Activated gamma-delta T cell (primary cell): Measurements from ENCODE around the gene SLCO2B1.
"Not testable (repeated sequence)": the region's sequence is repeated elsewhere in the genome, so short reads cannot be mapped to it uniquely, and the experiment has no call there.

Experiments
- DNase-seq: peaks from one replicate; lab custom pipeline; 2025; lab: John Stamatoyannopoulos, UW
- total RNA-seq, 2 donors: gene quantifications; one replicate each; lab custom pipeline; 2026; lab: John Stamatoyannopoulos, UW

SLCO2B1 gene, protein sequence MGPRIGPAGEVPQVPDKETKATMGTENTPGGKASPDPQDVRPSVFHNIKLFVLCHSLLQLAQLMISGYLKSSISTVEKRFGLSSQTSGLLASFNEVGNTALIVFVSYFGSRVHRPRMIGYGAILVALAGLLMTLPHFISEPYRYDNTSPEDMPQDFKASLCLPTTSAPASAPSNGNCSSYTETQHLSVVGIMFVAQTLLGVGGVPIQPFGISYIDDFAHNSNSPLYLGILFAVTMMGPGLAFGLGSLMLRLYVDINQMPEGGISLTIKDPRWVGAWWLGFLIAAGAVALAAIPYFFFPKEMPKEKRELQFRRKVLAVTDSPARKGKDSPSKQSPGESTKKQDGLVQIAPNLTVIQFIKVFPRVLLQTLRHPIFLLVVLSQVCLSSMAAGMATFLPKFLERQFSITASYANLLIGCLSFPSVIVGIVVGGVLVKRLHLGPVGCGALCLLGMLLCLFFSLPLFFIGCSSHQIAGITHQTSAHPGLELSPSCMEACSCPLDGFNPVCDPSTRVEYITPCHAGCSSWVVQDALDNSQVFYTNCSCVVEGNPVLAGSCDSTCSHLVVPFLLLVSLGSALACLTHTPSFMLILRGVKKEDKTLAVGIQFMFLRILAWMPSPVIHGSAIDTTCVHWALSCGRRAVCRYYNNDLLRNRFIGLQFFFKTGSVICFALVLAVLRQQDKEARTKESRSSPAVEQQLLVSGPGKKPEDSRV
- 0.15 to 2.3 reads per million in 2 donors for total RNA-seq

DNA sequence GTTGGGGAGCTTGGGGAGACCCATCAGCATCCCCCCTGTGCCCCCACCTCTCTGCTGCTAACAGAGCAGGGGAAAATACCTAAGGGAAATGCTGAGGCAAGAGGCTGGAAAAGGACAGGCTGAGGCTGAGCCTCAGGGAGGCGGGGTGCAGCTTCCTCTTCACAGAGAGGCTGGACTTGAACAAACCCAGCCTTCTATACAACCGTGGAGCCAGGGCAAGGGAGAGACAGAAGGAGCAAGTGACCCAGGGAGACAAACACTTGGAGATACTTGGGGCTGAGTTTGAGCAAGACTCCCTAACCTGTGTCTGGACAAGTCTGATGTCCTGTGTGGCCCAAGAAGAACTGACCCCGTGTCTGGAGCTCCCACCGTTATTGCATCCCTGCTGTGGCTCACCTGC is at the start of gene SLCO2B1:
Gene SLCO2B1 (plus strand): TSS at position 229 of the 400 bp plus-strand sequence. CDS start 275 bp downstream, outside the sequence.
- DNase-seq, result no peak

DNA sequence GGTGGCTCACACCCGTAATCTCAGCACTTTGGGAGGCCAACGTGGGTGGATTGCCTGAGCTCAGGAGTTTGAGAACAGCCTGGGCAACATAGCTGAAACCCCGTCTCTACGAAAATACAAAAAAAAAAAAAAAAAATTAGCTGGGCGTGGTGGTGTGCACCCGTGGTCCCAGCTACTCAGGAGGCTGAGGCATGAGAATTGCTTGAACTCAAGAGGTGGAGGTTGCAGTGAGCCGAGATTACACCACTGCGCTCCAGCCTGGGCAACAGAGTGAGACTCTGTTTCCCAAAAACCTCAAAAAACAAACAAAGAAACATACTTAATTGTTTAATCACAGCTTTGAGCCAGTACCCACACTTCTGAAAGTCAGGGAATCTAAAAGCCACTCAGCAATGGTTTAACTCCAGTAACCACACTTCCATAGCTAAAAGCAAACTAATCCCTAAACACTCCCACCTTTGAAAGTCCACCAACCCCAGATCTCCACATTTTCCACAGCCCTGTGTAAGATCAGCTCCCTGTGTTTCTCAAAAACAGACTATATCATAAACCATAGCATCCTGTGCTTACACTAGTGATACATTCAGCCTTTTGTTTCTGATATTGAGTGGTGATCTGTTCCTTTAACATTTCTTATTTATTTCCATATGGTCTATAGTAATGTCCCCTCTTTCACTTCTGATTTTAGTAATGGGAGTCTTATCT is 49.3 kb upstream of the SLCO2B1 start:
- DNase-seq, result no peak

DNA sequence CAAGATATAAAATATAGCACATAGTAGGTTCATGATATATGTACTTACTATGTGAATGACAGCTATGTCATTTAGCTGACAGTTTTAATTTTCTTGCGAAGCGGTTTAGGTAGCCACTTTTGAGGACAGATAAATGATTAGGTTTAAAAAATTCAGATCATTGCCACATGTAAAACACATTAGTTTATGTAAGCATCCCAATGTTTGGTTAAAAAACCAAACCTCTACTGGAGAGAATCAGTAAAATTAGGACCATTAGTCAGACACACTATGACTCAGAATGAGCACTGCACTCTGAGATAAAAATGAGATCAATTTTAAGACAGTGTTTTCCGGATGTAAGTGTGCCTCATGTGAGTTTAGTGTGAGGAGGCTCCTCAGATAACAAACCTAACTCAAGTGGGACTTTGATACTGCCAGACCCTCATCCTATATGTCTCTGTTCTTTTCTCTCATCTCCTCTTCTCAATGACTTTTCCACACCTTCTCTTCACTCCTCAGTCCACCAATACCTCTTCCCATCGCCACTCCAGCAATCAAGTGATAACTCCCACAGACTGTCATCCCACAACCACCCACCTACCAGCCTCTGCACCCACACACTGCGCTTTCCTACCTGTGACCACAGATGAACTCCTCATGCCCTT is 47.4 kb upstream of the SLCO2B1 start:
- DNase-seq, result no peak

DNA sequence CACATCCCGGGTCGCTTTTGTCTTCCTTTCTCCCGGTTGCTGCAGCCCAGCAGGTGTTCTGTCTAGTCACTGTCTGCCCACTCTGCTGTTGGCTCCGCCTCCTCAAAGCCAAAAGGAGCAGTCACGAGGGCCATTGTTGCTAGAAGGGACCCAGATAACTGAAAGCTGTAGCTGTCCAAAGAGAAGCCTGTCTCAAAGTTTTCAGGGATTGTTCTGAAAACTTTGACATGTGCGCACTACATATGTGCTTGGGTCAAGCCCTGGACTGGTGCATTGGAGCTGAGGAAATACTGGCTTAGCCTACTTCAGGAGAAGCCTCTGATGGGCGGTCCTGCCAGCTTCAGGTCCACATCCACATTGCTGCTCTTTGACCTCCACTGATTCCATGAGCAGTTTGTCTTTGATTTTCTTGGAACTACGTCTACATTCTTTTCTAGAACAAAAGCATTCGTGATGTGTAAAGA is 45.4 kb upstream of the SLCO2B1 start:
- no peak for DNase-seq

DNA sequence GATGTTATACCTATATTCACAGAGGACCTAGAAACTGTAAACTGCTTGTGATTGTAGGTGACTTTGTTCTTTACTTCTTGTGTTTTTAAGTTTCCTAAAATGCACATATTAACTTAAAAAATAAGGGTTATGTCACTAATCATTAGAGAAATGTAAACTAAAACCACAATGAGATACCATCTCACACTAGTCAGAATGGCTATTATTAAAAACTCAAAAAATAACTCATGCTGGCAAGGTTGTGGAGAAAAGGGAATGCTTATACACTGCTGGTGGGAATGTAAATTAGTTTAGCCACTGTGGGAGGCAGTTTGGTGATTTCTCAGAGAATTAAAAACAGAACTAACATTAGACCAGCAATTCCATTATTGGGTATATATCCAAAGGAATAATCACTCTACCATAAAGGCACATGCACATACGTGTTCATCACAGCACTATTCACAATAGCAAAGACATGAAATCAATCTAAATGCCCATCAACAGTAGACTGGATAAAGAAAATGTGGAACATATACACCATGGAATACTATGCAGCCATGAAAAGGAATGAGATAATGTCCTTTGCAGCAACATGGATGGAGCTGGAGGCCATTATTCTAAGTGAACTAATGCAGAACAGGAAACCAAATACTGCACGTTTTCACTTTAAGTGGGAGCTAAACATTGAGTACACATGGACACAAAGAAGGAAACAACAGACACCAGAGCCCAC is 44.8 kb upstream of the SLCO2B1 start:
- not testable (repeated sequence) for DNase-seq

DNA sequence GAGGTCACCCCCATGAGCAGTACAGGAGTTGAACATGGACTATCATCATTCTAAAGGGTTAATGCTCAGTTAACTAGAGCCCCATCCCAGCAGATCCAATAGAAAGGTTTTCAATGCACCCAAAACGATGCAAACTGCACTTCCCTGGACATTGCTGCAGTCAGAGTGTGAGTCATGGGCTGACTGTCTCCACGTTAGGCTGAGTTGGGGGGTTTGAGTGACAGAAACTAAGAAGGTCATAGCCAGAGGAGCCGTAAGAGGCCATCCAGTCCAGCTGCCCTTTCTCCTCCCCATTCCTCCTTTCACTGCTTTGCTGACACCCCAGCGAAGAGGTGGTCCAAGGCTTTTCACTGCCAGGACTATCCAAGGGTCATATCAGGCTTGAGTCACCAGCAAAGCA is 43.7 kb upstream of the SLCO2B1 start:
- no peak for DNase-seq

DNA sequence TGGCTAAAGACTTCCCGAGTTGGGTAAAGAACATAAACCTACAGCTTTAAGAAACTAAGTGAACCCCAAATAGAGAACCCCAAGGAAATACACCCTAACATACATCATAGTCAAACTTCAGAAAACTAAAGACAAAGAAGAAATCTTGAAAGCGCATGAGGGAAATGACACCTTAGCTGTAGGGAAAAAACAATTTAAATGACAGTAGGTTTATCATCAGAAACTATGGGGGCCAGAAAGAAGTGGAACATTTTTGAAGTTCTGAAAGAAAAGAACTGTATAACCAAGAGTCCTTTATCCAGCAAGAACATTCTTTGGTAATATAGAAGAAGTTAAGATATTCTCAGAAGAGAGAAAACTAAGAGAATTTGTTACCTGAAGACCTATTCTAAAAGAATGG is 38.7 kb upstream of the SLCO2B1 start:
- no peak for DNase-seq

DNA sequence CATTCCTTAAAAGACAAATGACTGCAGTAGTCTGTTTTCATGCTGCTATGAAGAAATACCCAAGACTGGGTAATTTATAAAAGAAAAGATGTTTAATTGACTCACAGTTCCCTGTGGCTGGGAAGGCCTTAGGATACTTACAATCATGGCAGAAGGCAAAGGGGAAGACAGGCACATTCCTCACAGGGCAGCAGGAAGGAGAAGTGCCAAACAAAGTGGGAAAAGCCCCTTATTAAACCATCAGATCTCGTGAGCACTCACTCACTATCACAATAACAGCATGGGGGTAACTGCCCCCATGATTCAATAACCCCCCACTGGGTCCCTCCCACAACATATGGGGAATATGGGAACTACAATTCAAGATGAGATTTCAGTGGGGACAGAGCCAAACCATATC is 37.9 kb upstream of the SLCO2B1 start:
- no peak for DNase-seq

DNA sequence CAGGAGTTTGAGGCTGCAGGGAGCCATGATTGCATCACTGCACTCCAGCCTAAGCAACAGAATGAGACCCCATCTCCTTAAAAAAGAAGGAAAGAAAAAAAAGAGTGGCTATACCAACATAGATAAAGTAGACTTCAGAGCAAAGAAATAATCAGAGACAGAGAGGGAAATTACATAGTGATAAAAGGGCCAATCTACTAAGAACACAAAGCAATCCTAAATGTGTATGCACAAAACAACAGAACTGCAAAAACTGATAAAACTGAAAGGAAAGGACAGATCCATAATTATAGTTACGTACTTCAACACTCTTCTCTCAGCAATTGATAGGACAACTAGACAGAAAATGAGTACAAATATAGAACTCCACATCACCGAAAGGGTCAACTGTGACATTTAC is 36.4 kb upstream of the SLCO2B1 start:
- no peak for DNase-seq

DNA sequence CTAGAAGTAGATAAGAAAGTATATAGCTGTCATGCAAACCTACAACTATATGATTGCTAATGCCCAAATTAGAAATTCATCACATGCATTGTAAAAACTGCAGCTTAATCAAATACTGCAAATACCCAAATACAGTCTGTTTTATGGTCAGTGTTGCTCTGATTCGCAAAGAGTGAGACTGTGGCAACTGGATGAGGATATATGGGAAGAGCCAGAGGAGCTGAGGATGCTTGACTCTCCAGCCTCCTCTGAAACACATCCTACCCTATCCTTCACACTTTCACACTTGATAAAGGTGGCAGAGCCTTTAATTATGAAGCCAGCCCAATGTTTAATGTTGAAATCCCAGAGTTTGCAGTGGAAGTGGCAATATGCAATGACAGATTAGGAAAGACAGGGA is 32.3 kb upstream of the SLCO2B1 start:
- DNase-seq, result no peak

DNA sequence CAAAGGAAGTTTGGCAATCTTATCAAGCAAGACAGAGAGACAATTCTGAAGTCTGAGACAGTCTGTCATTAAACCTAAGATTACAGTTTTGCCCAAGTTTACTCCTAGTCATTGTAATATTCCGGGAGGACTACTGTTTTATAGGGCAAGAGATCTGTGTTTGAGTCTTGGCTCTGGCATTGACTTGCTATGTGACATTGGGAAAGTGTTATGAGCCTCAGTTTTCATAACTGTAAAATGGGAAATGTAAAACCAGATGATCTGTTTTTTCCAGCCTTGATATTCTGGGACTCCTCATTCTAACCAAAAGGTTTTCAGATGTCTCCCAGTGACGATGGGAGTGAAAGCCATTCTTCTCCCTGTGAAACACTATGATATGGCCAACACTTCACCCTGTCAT is 24.3 kb upstream of the SLCO2B1 start:
- DNase-seq, result no peak

DNA sequence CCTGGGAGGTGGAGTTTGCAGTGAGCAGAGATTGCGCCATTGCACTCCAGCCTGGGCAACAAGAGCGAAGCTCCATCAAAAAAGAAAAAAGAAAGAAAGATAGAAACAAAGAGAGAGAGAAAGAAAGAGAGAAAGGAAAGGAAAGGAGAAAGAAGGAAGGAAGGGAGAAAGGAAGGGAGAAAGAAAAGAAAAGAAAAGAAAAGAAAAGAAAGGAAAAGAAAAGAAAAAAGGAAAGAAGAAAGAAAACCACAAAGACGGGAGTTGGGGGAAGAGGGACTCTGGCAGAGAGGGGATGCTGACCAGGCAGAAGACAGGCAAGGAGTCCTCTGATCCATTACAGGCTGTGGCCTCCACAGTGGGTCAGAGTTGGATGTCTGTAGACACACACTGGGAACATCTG is 18.8 kb upstream of the SLCO2B1 start:
- DNase-seq, result no peak

DNA sequence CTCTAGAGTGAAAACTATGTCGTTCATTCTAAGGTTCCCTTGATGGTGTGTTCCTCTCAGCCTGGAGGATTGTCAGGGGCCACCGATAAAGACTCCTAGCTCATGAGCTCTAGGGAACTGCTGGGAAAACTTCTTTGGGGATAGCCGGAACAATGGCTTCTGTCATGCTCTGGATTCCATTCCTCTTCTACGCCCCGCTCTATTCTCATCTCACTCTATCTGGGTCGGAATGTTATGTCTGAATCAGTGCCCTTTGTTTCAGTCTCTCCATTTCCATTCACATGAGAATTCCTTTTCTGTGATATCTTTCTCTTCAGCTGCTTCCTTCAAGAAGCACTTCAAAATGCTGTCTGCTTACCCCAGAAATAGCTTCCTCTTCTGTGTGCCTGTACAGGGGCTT is 16.9 kb upstream of the SLCO2B1 start:
- no peak for DNase-seq

DNA sequence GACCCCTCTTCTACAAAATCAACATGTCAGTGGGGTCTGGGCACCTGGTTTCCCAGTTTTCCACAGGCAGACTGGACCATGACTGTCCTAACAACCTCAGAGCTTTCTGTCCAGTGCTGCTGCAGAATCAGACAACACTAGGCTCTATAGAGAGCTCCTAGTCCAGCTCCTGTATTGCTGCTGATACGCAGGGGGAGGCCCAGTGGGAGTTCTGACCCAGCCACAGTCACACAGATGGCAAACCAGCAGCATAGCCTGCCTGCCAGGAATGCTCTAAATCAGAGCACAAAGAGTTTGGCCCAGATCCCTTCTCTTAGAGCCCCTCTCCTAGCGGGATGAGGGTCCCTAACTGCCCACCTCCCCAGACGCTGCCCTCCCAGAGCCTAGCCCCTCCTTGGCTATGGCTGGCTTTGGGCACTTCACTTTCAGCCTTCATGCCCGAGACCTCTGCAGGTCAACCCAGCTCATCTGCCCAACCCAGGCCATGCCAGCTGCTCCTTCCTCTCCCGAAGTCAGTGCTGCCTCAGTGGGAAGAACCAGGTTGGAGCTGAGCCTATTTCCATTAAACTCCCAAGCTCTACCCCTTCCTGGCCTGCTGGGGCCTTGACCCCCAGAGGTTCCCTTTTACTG is 15.8 kb upstream of the SLCO2B1 start:
- DNase-seq, result no peak

DNA sequence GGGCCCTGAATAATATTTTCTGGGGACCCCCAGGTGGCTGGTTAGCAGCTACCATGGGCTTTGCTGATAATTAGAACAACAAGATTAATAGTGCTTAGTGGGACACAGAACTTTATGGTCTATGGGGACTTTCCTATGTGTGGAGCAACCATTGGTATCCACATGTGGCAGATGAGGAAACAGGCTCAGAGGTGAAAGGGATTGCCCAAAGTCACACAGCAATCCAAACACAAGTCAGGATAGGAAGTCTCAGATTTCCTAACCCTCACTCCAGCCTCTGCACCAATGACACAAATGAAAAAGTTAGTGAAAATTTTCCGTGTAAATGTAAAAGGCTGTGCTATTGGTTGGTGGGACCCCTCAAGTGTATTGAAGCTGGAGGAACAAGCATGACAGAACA is 15.3 kb upstream of the SLCO2B1 start:
- DNase-seq, result no peak

DNA sequence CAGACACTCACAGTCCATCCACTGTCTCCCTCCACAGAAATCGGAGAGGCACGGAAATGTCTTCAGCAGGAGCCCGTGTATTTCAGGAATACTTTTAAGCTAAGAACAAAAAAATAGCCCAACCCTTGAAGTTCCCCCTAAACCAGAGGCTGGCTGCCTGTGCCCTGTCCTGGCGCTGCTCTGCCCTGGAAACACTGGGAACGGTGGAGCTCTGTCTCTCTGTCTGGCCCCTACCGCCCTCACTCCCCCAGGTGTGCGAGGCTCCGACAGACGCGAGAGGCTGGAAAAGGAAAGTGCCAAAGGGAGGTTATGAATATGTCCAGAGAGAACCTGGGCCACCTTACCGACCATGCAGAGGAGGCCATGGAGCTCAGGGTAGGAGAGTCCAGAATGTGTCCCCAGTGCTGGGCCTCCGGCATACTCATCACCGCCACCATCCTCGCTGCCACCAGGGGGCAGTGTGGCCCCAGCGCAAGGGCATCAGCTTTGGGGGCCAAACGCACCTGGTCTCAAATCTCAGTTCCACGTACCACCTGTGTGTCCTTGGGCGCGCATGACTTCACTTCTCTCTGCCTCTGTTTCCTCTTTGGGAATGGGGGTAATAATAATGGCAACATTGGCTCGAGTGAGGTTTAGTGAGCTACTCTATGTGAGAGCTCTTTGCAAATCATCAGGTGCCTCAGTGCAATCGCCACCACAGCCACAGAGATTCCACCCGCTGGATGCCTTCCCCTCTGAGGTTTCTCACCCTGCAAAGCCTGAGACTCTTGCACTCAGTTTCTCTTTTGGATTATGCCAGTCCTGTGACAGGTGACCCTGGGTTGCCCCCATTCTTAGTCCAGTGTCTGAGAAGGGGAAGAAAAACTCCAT is 10.4 kb upstream of the SLCO2B1 start:
- peak; percentile 57 for DNase-seq

DNA sequence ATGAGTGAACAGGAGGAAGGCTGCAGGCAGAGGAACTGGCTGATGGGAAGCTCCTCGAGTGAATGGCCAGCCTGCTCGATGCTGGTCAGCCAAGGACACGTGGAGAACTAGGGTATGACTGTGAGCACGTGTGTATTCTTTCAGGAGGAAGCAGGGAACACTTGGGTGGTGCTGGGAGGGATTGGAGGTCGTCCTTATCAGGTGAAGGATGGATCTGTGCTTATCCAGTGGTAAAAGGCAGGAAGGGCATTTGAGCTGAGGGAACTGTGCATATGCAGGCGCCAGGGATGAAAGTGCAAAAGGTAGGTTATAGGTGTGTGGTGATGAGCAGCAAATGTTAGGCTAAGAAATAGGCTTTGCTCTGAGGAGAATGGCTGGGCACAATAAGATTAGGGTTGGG is 9.7 kb upstream of the SLCO2B1 start:
- DNase-seq, result no peak

DNA sequence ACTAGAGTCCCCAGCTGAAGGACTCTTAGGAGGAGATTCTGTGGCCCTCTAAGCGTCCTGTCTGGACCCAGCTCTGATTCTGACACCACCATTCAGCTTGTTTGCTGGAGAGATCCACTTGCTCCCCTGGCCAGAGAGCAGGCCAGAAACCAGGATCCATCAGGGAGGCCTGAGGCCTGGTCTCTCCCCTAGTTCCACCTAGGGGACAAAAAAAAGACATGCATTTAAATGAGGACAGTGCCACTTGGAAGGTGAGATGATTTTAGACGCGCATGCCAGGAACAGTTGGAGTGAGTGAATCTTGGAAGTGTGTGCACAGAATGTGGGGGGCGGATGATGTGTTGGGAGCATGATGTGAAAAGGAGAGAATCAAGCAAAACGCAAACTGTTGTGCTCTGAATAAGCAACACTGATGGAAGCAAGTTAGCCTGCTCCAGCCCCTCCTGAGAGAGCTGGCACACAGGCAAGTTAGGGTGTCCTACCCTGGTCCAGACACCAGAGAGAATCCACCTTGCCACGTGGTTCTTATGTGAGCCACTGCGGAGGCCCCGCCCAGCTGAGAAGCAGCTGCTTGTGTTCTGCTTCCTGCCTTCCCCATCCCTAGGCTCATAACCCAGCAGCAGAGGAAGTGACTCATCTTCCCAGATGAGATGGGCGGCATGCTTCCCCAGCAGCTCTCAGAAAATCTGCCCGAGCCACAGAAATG is 8.0 kb upstream of the SLCO2B1 start:
- peak; percentile 23 for DNase-seq

DNA sequence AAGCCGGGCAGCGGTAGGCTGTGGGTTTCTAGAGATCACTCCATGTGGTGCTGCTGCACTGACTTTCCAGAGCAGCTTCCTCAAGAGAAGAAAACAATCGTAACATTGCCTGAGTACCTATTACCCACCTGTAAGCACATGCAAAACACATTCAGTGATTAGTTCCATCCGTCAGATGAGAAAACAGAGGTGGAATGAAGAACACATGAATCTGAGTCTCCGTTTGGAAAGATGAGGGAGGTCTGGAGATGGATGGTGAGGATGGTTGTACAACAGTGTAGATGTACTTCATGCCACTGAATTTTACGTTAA is 7.5 kb upstream of the SLCO2B1 start:
- DNase-seq, result no peak

DNA sequence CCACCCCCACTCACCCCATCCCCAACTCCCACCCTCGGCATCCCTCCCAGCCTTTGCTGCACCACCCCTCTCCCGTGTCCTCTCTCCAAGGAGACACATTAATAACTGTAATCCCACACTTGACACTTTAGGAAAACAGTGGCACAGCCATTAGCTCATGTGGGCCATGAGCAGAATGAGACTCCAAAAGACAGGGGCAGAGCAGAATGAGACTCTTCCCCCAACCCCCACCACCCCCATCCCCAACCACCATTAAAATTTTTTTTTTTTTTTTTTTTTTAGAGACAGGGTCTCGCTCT is 6.2 kb upstream of the SLCO2B1 start:
- no peak for DNase-seq
